SK-N-SH (cell line): ENCODE data around the gene ANKRD34A. TPM values are rescaled to one million over a fixed set of nuclear protein-coding genes. Genes with fewer than 3 reads are reported as not detected.

Experiments used
- CTCF ChIP-seq: fragments of 200-600 bp; sonication (generic); IDR thresholded peaks from 2 replicates; pipeline ENCODE4 v1.6.1; 2017; ENCODE audit warnings: antibody characterized with exemption, mild to moderate bottlenecking, moderate library complexity
- ELF1 ChIP-seq: IDR thresholded peaks from 2 replicates; pipeline ENCODE4 v1.4.0; 2012
- FOXJ3 ChIP-seq: sonication (generic); formaldehyde crosslinking; IDR thresholded peaks from 2 replicates; pipeline ENCODE4 v1.5.1; 2020; ENCODE audit warnings: mild to moderate bottlenecking, missing genetic modification reagents
- GABPA ChIP-seq: IDR thresholded peaks from 2 replicates; pipeline ENCODE4 v1.4.0; 2012; ENCODE audit warnings: low read depth, mild to moderate bottlenecking
- GATA2 ChIP-seq: sonication (generic); formaldehyde crosslinking; IDR thresholded peaks from 2 replicates; pipeline ENCODE4 v1.5.0; 2020; ENCODE audit warnings: mild to moderate bottlenecking, missing genetic modification reagents
- IRF3 ChIP-seq: fragments of 150-350 bp; IDR thresholded peaks from 2 replicates; pipeline ENCODE4 v1.6.1; 2016; ENCODE audit warnings: mild to moderate bottlenecking, low read depth, low read length
- JUND ChIP-seq: IDR thresholded peaks from 2 replicates; pipeline ENCODE4 v1.4.0; 2012
- MEF2A ChIP-seq: IDR thresholded peaks from 2 replicates; pipeline ENCODE4 v1.4.0; 2012; ENCODE audit warnings: low read depth, borderline replicate concordance
- MXI1 ChIP-seq: IDR thresholded peaks from 2 replicates; pipeline ENCODE4 v1.6.1; 2012; ENCODE audit warnings: mild to moderate bottlenecking, low read depth, low read length, improper control_type of control experiment
- NFIC ChIP-seq: IDR thresholded peaks from 2 replicates; pipeline ENCODE4 v1.4.0; 2012; ENCODE audit warnings: borderline replicate concordance
- RCOR1 ChIP-seq: fragments of 150-350 bp; IDR thresholded peaks from 2 replicates; pipeline ENCODE4 v1.6.1; 2017; ENCODE audit warnings: antibody characterized with exemption, low read length
- REST ChIP-seq: IDR thresholded peaks from 2 replicates; pipeline ENCODE4 v1.6.1; 2012; ENCODE audit warnings: mild to moderate bottlenecking, low read depth, low read length, moderate library complexity
- RFX5 ChIP-seq: IDR thresholded peaks from 2 replicates; pipeline ENCODE4 v1.6.1; 2012; ENCODE audit warnings: mild to moderate bottlenecking, improper control_type of control experiment, low read length
- RXRA ChIP-seq: IDR thresholded peaks from 2 replicates; pipeline ENCODE4 v1.4.0; 2012; ENCODE audit warnings: low read depth, mild to moderate bottlenecking, borderline replicate concordance
- SIN3A ChIP-seq: IDR thresholded peaks from 2 replicates; pipeline ENCODE4 v1.6.1; 2012; ENCODE audit warnings: low read depth, mild to moderate bottlenecking, low read length, moderate library complexity, borderline replicate concordance
- TCF12 ChIP-seq: IDR thresholded peaks from 2 replicates; pipeline ENCODE4 v1.4.0; 2012
- TEAD4 ChIP-seq: IDR thresholded peaks from 2 replicates; pipeline ENCODE4 v1.4.0; 2012; ENCODE audit warnings: mild to moderate bottlenecking, borderline replicate concordance; ENCODE audit not compliant: insufficient read depth
- USF1 ChIP-seq: IDR thresholded peaks from 2 replicates; pipeline ENCODE4 v1.4.0; 2012; ENCODE audit warnings: low read depth, borderline replicate concordance
- USF2 ChIP-seq: fragments of 150-350 bp; IDR thresholded peaks from 2 replicates; pipeline ENCODE4 v1.6.1; 2017; ENCODE audit warnings: antibody characterized with exemption, low read length, low read depth, borderline replicate concordance
- YY1 ChIP-seq: IDR thresholded peaks from 2 replicates; pipeline ENCODE4 v1.4.0; 2012; ENCODE audit warnings: low read depth, mild to moderate bottlenecking
- polyA plus RNA-seq, 3 experiments: library from polyadenylated mRNA; depleted of rRNA; stranded (reverse); fragments of >200 nt; gene quantifications; 2 replicates each; pipeline ENCODE4 v1.2.3, GENCODE V29; 2012

ANKRD34A gene
- polyA plus RNA-seq, 1 of the 3 experiments (the other 2 are of a cell fraction), result 2.6 TPM

- TF ChIP-seq USF2 (no peak), NFIC (no peak), CTCF (no peak), RXRA (no peak), USF1 (no peak), TEAD4 (no peak), SIN3A (no peak), FOXJ3 (CRISPR knock-in tag) (no peak), YY1 (no peak), REST (no peak), MXI1 (peak; percentile 78), GABPA (no peak), GATA2 (CRISPR knock-in tag) (no peak), IRF3 (no peak), RFX5 (no peak), RCOR1 (0 out of 2 replicates have a peak, but pooled peaks have one; percentile 11), ELF1 (no peak), JUND (no peak), TCF12 (no peak), MEF2A (no peak)
Observed at GRCh38 chr1:145961425-145962156, 2.8 kb downstream of the ANKRD34A start (continued).
